ENCODE data around the gene NOXA1. TPM values are rescaled to one million over a fixed set of nuclear protein-coding genes. Genes with fewer than 3 reads are reported as not detected.

NOXA1 gene
- total RNA-seq, 1 donor from 2014 or later: 16.3 TPM

DNA sequence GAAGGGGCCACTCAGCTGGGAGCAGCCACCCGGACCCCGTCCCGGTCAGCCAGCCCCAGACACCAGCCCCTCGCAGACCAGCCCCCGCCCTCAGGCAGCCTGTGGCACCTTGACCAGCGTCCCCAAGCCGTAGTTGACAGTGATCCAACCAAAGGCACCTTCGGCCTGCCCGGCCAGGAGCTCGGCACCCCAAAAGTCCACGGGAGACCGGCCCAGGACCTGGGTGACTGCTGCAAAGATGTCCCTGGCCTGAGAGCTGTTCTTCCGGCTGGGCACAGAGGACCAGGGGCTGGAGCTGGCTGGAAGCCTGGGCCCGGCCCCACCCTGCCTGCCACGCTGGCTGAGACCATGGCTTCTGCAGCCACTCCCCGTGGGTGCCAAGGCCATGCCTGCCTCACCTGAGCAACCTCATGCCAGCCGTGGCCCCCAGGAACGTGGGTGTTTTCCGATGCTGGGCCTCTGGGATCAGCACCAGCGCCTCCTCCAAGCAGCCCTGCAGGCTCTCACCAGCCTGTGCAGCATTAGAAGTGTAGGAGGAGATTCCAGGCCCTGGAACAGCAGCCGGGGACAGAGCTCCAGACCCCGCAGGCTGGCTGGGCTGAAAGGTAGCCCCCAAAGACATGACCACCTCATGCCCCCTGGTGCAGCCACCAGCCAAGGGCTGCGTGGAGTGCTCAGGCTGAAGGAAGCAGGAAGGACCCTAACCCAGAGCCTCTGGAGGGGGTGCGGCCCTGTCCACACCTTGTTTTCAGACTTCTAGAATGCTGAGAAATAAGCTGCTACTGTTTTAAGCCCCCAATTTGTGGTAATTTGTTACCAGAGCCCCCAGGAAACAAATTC lies 13.8 kb downstream of the NOXA1 start:
- H3K36me3 Mint-ChIP-seq (ENCODE audit: insufficient read depth): no peaks in the 10 kb centered on the region
- DNase-seq (ENCODE audit: low spot score, unreplicated experiment): peak; percentile 9
- H3K27me3 Mint-ChIP-seq: peaks cover 1% of the 10 kb centered on the region

DNA sequence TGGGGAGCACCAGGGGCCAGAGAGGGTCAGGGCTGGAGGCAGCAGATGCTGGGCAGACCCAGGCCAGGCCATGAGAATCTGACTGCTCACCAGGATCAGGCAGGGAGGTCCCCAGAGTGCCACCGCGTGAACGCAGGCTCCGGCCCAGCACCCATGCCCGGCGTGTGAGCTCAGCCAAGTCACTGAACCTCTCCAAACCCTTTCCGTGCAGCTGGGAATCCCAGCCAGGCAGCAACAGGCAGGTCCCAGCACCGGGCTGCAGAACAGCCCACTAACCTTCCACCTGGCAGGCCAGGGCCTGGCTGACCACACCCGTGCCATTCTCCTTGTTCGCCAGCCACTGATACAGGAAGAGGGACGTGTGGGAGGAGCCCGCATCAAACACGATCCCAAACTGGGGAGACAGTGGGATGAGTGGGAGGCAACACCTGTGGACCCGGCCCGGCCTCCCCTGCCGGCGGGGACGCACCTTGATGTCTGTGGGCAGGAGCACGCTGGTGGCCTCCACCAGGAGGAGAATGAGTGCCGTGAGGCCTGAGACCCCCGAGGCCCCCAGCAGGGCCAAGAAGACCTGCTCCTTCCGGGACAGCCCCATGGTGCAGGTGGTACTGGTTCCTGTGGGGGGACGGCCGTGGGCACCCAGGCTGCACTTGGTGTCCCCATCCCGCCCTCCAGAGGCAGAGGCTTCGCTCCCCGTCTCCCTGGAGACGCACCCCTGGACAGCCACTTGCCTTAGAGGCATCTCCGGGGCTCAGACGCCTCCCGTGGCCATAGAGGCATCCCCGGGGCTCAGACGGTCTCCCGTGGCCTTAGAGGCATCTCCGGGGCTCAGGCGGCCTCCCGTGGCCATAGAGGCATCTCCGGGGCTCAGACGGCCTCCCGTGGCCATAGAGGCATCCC lies 14.7 kb downstream of the NOXA1 start:
- H3K36me3 Mint-ChIP-seq (ENCODE audit: insufficient read depth): no peaks in the 10 kb centered on the region
- H3K27ac Mint-ChIP-seq: no peak overlapping the region
- DNase-seq (ENCODE audit: low spot score, unreplicated experiment): no peak
- peaks cover 3% of the 10 kb centered on the region for H3K4me1 Mint-ChIP-seq (ENCODE audit: low read depth)
- peaks cover 2% of the 10 kb centered on the region for H3K27me3 Mint-ChIP-seq
- TF ChIP-seq, protein P1, sequence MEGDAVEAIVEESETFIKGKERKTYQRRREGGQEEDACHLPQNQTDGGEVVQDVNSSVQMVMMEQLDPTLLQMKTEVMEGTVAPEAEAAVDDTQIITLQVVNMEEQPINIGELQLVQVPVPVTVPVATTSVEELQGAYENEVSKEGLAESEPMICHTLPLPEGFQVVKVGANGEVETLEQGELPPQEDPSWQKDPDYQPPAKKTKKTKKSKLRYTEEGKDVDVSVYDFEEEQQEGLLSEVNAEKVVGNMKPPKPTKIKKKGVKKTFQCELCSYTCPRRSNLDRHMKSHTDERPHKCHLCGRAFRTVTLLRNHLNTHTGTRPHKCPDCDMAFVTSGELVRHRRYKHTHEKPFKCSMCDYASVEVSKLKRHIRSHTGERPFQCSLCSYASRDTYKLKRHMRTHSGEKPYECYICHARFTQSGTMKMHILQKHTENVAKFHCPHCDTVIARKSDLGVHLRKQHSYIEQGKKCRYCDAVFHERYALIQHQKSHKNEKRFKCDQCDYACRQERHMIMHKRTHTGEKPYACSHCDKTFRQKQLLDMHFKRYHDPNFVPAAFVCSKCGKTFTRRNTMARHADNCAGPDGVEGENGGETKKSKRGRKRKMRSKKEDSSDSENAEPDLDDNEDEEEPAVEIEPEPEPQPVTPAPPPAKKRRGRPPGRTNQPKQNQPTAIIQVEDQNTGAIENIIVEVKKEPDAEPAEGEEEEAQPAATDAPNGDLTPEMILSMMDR (IDR thresholded peaks at IDR 0.05; ENCODE audit: unreplicated experiment): no peak
- no peaks in the 10 kb centered on the region for H3K9me3 Mint-ChIP-seq (ENCODE audit: low read depth)
- H3K4me3 Mint-ChIP-seq (ENCODE audit: low read depth): no peak overlapping the region

More for the DNA sequence above, 13.8 kb downstream of the NOXA1 start:
- TF ChIP-seq, protein P1 (IDR thresholded peaks at IDR 0.05; ENCODE audit: unreplicated experiment): no peak
- H3K4me1 Mint-ChIP-seq (ENCODE audit: low read depth): peaks cover 3% of the 10 kb centered on the region
- H3K4me3 Mint-ChIP-seq (ENCODE audit: low read depth): no peak overlapping the region
- H3K9me3 Mint-ChIP-seq (ENCODE audit: low read depth): no peaks in the 10 kb centered on the region
- H3K27ac Mint-ChIP-seq: no peak overlapping the region

DNA sequence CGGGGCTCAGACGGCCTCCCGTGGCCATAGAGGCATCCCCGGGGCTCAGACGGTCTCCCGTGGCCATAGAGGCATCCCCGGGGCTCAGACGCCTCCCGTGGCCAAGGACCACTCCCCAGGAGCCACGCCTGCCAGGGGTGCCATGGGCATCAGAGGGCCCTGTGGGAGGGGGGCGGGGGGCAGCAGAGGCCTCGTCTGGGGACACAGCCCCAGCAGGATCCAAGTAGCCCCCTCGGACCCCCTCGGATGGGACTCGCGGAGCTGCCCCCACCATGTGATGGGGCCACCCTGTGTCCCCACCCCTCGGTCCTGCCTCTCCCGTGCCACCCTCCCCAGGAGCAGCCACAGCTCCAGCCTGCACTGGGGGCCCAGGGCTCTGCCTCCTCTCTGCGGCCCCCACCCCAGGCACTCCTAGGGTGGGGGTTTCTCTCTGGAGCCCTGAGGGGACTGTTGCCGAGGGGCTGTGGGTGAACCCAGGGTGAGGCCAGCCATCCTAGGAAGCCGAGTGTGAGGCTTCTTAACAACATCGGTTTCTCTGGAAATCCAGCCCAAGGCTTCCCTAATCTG lies 15.5 kb downstream of the NOXA1 start:
- DNase-seq (ENCODE audit: low spot score, unreplicated experiment): no peak
- H3K36me3 Mint-ChIP-seq (ENCODE audit: insufficient read depth): no peaks in the 10 kb centered on the region
- H3K27ac Mint-ChIP-seq: no peak overlapping the region
- no peaks in the 10 kb centered on the region for H3K9me3 Mint-ChIP-seq (ENCODE audit: low read depth)
- H3K4me3 Mint-ChIP-seq (ENCODE audit: low read depth): no peak overlapping the region
- peaks cover 3% of the 10 kb centered on the region for H3K4me1 Mint-ChIP-seq (ENCODE audit: low read depth)
- peaks cover 5% of the 10 kb centered on the region for H3K27me3 Mint-ChIP-seq
- TF ChIP-seq, protein P1 (IDR thresholded peaks at IDR 0.05; ENCODE audit: unreplicated experiment): no peak

DNA sequence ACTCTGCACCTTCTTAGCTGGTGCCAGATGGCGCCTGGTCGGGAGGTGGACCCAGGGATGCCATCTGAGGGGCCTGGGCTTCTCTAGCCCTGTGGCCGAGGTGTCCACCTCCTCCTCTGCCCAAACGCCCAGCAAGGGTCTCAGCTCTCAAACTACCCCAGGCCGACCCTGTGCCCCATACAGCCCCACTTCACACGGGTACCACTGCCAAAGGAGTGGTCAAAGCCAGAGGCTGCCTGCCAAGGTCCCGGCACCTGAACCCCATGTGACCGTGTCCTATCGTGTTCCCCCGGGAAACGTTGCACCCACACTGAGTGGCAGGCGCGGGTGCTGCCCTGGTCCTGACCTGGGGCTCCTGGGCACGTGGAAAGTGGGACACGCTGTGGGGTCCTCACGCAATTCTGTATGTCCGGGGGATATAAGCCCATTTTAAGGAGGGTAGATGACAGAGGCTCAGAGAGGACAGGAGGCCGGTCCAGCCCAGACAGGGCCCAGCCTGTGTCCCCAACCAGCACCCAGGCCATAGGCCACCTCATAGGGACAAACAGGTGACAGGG lies 16.0 kb downstream of the NOXA1 start:
- H3K4me1 Mint-ChIP-seq (ENCODE audit: low read depth): peaks cover 3% of the 10 kb centered on the region
- no peak overlapping the region for H3K4me3 Mint-ChIP-seq (ENCODE audit: low read depth)
- peak overlapping the region; percentile 52 for H3K27ac Mint-ChIP-seq
- no peaks in the 10 kb centered on the region for H3K36me3 Mint-ChIP-seq (ENCODE audit: insufficient read depth)
- H3K27me3 Mint-ChIP-seq: peaks cover 5% of the 10 kb centered on the region
- DNase-seq (ENCODE audit: low spot score, unreplicated experiment): no peak
- H3K9me3 Mint-ChIP-seq (ENCODE audit: low read depth): no peaks in the 10 kb centered on the region
- TF ChIP-seq, protein P1 (IDR thresholded peaks at IDR 0.05; ENCODE audit: unreplicated experiment): no peak

Measured in progenitor cell of endocrine pancreas (in vitro differentiated cells).